ENCODE measurements around the gene UTF1.

Gene UTF1

DNA sequence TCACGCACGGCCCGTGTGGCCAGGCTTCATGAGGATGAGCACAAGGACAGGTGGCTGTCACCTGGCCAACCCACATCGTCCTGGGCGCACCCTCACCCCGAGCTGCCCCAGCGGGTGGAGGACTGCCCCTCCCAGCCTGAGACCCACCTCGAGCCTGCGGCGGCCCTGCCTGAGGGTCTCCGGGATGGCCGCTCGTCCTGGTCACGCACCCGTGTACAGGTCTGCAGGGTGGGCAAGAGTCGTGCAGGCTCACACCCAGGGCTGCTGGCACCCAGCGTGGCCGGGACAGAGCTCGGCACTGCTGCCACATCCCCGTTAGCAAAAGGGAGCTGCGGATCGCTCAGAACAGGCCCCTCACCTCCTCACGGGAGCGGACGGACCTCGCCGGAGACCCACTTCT, 14.4 kb upstream of the UTF1 start:
- no peak for DNase-seq
- Histone ChIP-seq H3K4me1 (ENCODE audit: control insufficient read depth in 1 of 2, insufficient read depth in 2 of 2, low read length in 2 of 2) (no peaks in the 10 kb centered on the region), H3K27me3 (ENCODE audit: insufficient read depth, low read length) (no peaks in the 10 kb centered on the region), H2BK12ac (ENCODE audit: low read length) (no peak overlapping the region), H4K91ac (ENCODE audit: low read depth, low read length) (no peak overlapping the region), H3K36me3 (ENCODE audit: control insufficient read depth in 1 of 2, insufficient read depth in 2 of 2, low read length in 2 of 2) (no peaks in the 10 kb centered on the region), H2AFZ (ENCODE audit: insufficient read depth, low read length, poor library complexity) (no peak overlapping the region), H3K79me2 (ENCODE audit: control insufficient read depth, insufficient read depth, low read length, poor library complexity) (no peaks in the 10 kb centered on the region), H3K79me1 (ENCODE audit: low read length) (no peaks in the 10 kb centered on the region), H3K18ac (ENCODE audit: low read length) (no peak overlapping the region), H2BK120ac (ENCODE audit: insufficient read depth, low read length, poor library complexity) (no peak overlapping the region), H3K4me2 (ENCODE audit: low read length) (no peak overlapping the region), H3K4me3 (ENCODE audit: low read depth, low read length) (no peak overlapping the region), H3K9me3 (ENCODE audit: insufficient read depth, low read depth, low read length) (peaks cover 7% of the 10 kb centered on the region), H2AK5ac (ENCODE audit: low read length) (no peak overlapping the region), H4K12ac (ENCODE audit: low read depth, low read length) (no peak overlapping the region), H3K9ac (ENCODE audit: low read length) (no peak overlapping the region), H3K23ac (ENCODE audit: low read length) (no peak overlapping the region), H2BK5ac (ENCODE audit: low read depth, low read length, poor library complexity) (no peak overlapping the region), H3K27ac (ENCODE audit: low read depth, low read length) (no peak overlapping the region), H3K4ac (ENCODE audit: low read depth, low read length) (no peak overlapping the region), H3K14ac (ENCODE audit: low read length) (no peak overlapping the region), H4K8ac (ENCODE audit: low read depth, low read length) (no peak overlapping the region)
- WGBS (ENCODE audit: extremely low coverage, insufficient coverage, insufficient read length) = no CpG with 5 or more reads among the region's 27 CpGs

- no peak overlapping the region for H2BK12ac ChIP-seq (ENCODE audit: low read length)
- no peaks in the 10 kb centered on the region for H3K27me3 ChIP-seq (ENCODE audit: insufficient read depth, low read length)
- no peak overlapping the region for H3K4me2 ChIP-seq (ENCODE audit: low read length)
- no CpG with 5 or more reads among the region's 26 CpGs for WGBS (ENCODE audit: extremely low coverage, insufficient coverage, insufficient read length)
- H3K4me1 ChIP-seq (ENCODE audit: control insufficient read depth in 1 of 2, insufficient read depth in 2 of 2, low read length in 2 of 2) = no peaks in the 10 kb centered on the region
- no peak overlapping the region for H3K27ac ChIP-seq (ENCODE audit: low read depth, low read length)
- H2AK5ac ChIP-seq (ENCODE audit: low read length) = no peak overlapping the region
- H4K91ac ChIP-seq (ENCODE audit: low read depth, low read length) = no peak overlapping the region
- no peak overlapping the region for H4K12ac ChIP-seq (ENCODE audit: low read depth, low read length)
- H3K36me3 ChIP-seq (ENCODE audit: control insufficient read depth in 1 of 2, insufficient read depth in 2 of 2, low read length in 2 of 2) = no peaks in the 10 kb centered on the region
- no peaks in the 10 kb centered on the region for H3K79me1 ChIP-seq (ENCODE audit: low read length)
- no peak overlapping the region for H3K23ac ChIP-seq (ENCODE audit: low read length)
- no peak overlapping the region for H3K9ac ChIP-seq (ENCODE audit: low read length)
- no peak overlapping the region for H3K4me3 ChIP-seq (ENCODE audit: low read depth, low read length)
- no peak overlapping the region for H2AFZ ChIP-seq (ENCODE audit: insufficient read depth, low read length, poor library complexity)
- H2BK5ac ChIP-seq (ENCODE audit: low read depth, low read length, poor library complexity) = no peak overlapping the region
- DNase-seq = no peak
- peaks cover 7% of the 10 kb centered on the region for H3K9me3 ChIP-seq (ENCODE audit: insufficient read depth, low read depth, low read length)
- H2BK120ac ChIP-seq (ENCODE audit: insufficient read depth, low read length, poor library complexity) = no peak overlapping the region
- H3K4ac ChIP-seq (ENCODE audit: low read depth, low read length) = no peak overlapping the region
- no peak overlapping the region for H3K18ac ChIP-seq (ENCODE audit: low read length)
- no peak overlapping the region for H3K14ac ChIP-seq (ENCODE audit: low read length)
- no peaks in the 10 kb centered on the region for H3K79me2 ChIP-seq (ENCODE audit: control insufficient read depth, insufficient read depth, low read length, poor library complexity)
- no peak overlapping the region for H4K8ac ChIP-seq (ENCODE audit: low read depth, low read length)
Measured at GRCh38 chr10:133216776-133217175, 13.2 kb upstream of the UTF1 start.

GRCh38 chr10:133217800-133218589, 12.0 kb upstream of the UTF1 start:
- no peak overlapping the region for H3K23ac ChIP-seq (ENCODE audit: low read length)
- no peak overlapping the region for H3K27ac ChIP-seq (ENCODE audit: low read depth, low read length)
- no peak overlapping the region for H3K4me2 ChIP-seq (ENCODE audit: low read length)
- H2AK5ac ChIP-seq (ENCODE audit: low read length) = no peak overlapping the region
- H2BK12ac ChIP-seq (ENCODE audit: low read length) = no peak overlapping the region
- no peak for DNase-seq
- no peaks in the 10 kb centered on the region for H3K27me3 ChIP-seq (ENCODE audit: insufficient read depth, low read length)
- no peak overlapping the region for H3K18ac ChIP-seq (ENCODE audit: low read length)
- H3K4me1 ChIP-seq (ENCODE audit: control insufficient read depth in 1 of 2, insufficient read depth in 2 of 2, low read length in 2 of 2) = no peaks in the 10 kb centered on the region
- H4K91ac ChIP-seq (ENCODE audit: low read depth, low read length) = no peak overlapping the region
- no peak overlapping the region for H2BK120ac ChIP-seq (ENCODE audit: insufficient read depth, low read length, poor library complexity)
- no peak overlapping the region for H3K9ac ChIP-seq (ENCODE audit: low read length)
- H4K8ac ChIP-seq (ENCODE audit: low read depth, low read length) = no peak overlapping the region
- H4K12ac ChIP-seq (ENCODE audit: low read depth, low read length) = no peak overlapping the region
- H2BK5ac ChIP-seq (ENCODE audit: low read depth, low read length, poor library complexity) = no peak overlapping the region
- H3K79me2 ChIP-seq (ENCODE audit: control insufficient read depth, insufficient read depth, low read length, poor library complexity) = no peaks in the 10 kb centered on the region
- H3K4ac ChIP-seq (ENCODE audit: low read depth, low read length) = no peak overlapping the region
- no peak overlapping the region for H2AFZ ChIP-seq (ENCODE audit: insufficient read depth, low read length, poor library complexity)
- no peaks in the 10 kb centered on the region for H3K36me3 ChIP-seq (ENCODE audit: control insufficient read depth in 1 of 2, insufficient read depth in 2 of 2, low read length in 2 of 2)
- H3K9me3 ChIP-seq (ENCODE audit: insufficient read depth, low read depth, low read length) = peaks cover 4% of the 10 kb centered on the region
- no CpG with 5 or more reads among the region's 25 CpGs for WGBS (ENCODE audit: extremely low coverage, insufficient coverage, insufficient read length)
- H3K4me3 ChIP-seq (ENCODE audit: low read depth, low read length) = no peak overlapping the region
- H3K79me1 ChIP-seq (ENCODE audit: low read length) = no peaks in the 10 kb centered on the region
- H3K14ac ChIP-seq (ENCODE audit: low read length) = no peak overlapping the region

GRCh38 chr10:133218891-133219290, 11.1 kb upstream of the UTF1 start:
- Histone ChIP-seq H2BK12ac (ENCODE audit: low read length) (no peak overlapping the region), H4K91ac (ENCODE audit: low read depth, low read length) (no peak overlapping the region), H3K14ac (ENCODE audit: low read length) (no peak overlapping the region), H4K12ac (ENCODE audit: low read depth, low read length) (no peak overlapping the region), H3K18ac (ENCODE audit: low read length) (no peak overlapping the region), H3K23ac (ENCODE audit: low read length) (no peak overlapping the region), H3K9ac (ENCODE audit: low read length) (no peak overlapping the region), H2BK120ac (ENCODE audit: insufficient read depth, low read length, poor library complexity) (no peak overlapping the region), H3K79me1 (ENCODE audit: low read length) (no peaks in the 10 kb centered on the region), H3K4me3 (ENCODE audit: low read depth, low read length) (no peak overlapping the region), H3K27me3 (ENCODE audit: insufficient read depth, low read length) (no peaks in the 10 kb centered on the region), H2BK5ac (ENCODE audit: low read depth, low read length, poor library complexity) (no peak overlapping the region), H3K79me2 (ENCODE audit: control insufficient read depth, insufficient read depth, low read length, poor library complexity) (no peaks in the 10 kb centered on the region), H3K36me3 (ENCODE audit: control insufficient read depth in 1 of 2, insufficient read depth in 2 of 2, low read length in 2 of 2) (no peaks in the 10 kb centered on the region), H3K4me2 (ENCODE audit: low read length) (no peak overlapping the region), H3K4me1 (ENCODE audit: control insufficient read depth in 1 of 2, insufficient read depth in 2 of 2, low read length in 2 of 2) (no peaks in the 10 kb centered on the region), H4K8ac (ENCODE audit: low read depth, low read length) (no peak overlapping the region), H2AFZ (ENCODE audit: insufficient read depth, low read length, poor library complexity) (no peak overlapping the region), H3K9me3 (ENCODE audit: insufficient read depth, low read depth, low read length) (peaks cover 4% of the 10 kb centered on the region), H2AK5ac (ENCODE audit: low read length) (no peak overlapping the region), H3K27ac (ENCODE audit: low read depth, low read length) (no peak overlapping the region), H3K4ac (ENCODE audit: low read depth, low read length) (no peak overlapping the region)
- no CpG with 5 or more reads among the region's 20 CpGs for WGBS (ENCODE audit: extremely low coverage, insufficient coverage, insufficient read length)
- peak; percentile 64 to 65 for DNase-seq
